Left renal cortex interstitium (tissue), 4 donors: ENCODE measurements around the gene KCNMA1. TPM values are rescaled to one million over a fixed set of nuclear protein-coding genes. Genes with fewer than 3 reads are reported as not detected.

Source experiments
- DNase-seq, 4 donors: peaks; one replicate each; pipeline ENCODE4 v3.0.0-alpha.2; 2013; ENCODE audit warnings: low read depth in 4 of 4, low spot score in 2 of 4, missing footprints in 1 of 4
- polyA plus RNA-seq, 4 donors: library from polyadenylated mRNA; unstranded; fragments of 120-200 nt; gene quantifications; one replicate each; pipeline ENCODE4 v1.2.1, GENCODE V29; 2013; ENCODE audit not compliant: insufficient read length in 4 of 4

Gene KCNMA1
- polyA plus RNA-seq, 4 donors, result 2.8 to 5.2 (median 3.7) TPM

GRCh38 chr10:77317221-77317620, 320.4 kb downstream of the KCNMA1 start:
- no peak for DNase-seq

GRCh38 chr10:77315496-77316129, 322.0 kb downstream of the KCNMA1 start:
- DNase-seq, result no peak

GRCh38 chr10:77313066-77313750, 324.4 kb downstream of the KCNMA1 start:
- DNase-seq, result no peak

- DNase-seq, result no peak
These were observed 326.4 kb downstream of the KCNMA1 start for GRCh38 chr10:77311186-77311585.

- no peak for DNase-seq
These were observed 327.2 kb downstream of the KCNMA1 start for GRCh38 chr10:77310288-77310840.

GRCh38 chr10:77309509-77309908, 328.1 kb downstream of the KCNMA1 start:
- DNase-seq, result no peak

GRCh38 chr10:77309092-77309491, 328.5 kb downstream of the KCNMA1 start:
- no peak for DNase-seq

GRCh38 chr10:77308084-77308732, 329.4 kb downstream of the KCNMA1 start:
- peak in 1 of 4 donors; percentile 43 for DNase-seq

GRCh38 chr10:77306666-77307065, 330.9 kb downstream of the KCNMA1 start:
- no peak for DNase-seq

GRCh38 chr10:77305650-77306632, 331.7 kb downstream of the KCNMA1 start:
- no peak for DNase-seq

GRCh38 chr10:77304192-77304591, 333.4 kb downstream of the KCNMA1 start:
- DNase-seq, result no peak

- DNase-seq, result no peak
These were observed 336.3 kb downstream of the KCNMA1 start for GRCh38 chr10:77301305-77301730.

GRCh38 chr10:77300682-77301302, 336.8 kb downstream of the KCNMA1 start:
- no peak for DNase-seq

GRCh38 chr10:77299320-77299719, 338.3 kb downstream of the KCNMA1 start:
- no peak for DNase-seq

- DNase-seq, result no peak
These were observed 340.2 kb downstream of the KCNMA1 start for GRCh38 chr10:77297393-77297739.

- no peak for DNase-seq
These were observed 340.8 kb downstream of the KCNMA1 start for GRCh38 chr10:77296534-77297392.

- DNase-seq, result no peak
These were observed 343.8 kb downstream of the KCNMA1 start for GRCh38 chr10:77293773-77294172.

GRCh38 chr10:77293347-77293746, 344.3 kb downstream of the KCNMA1 start:
- DNase-seq, result no peak
